Activated CD8-positive, alpha-beta memory T cell treated with anti-CD3 and anti-CD28 coated beads for 1 hour (primary cell): Measurements from ENCODE around the gene SLC1A2.

Experiments
- DNase-seq, 2 donors: peaks; one replicate each; pipeline ENCODE4 v3.0.0-alpha.2; 2020; ENCODE audit warnings: low read depth in 1 of 2; ENCODE audit errors: extremely low read depth in 1 of 2

The SLC1A2 gene

GRCh38 chr11:35414311-35414710 lies 5.0 kb downstream of the SLC1A2 start:
- DNase-seq = no peak

GRCh38 chr11:35413598-35413997 lies 5.8 kb downstream of the SLC1A2 start:
- DNase-seq = no peak

GRCh38 chr11:35412285-35412684 lies 7.1 kb downstream of the SLC1A2 start:
- no peak for DNase-seq

- DNase-seq = no peak
These were observed 12.3 kb downstream of the SLC1A2 start for GRCh38 chr11:35407041-35407440.

- no peak for DNase-seq
These were observed 15.0 kb downstream of the SLC1A2 start for GRCh38 chr11:35404388-35404775.

GRCh38 chr11:35403765-35404387 lies 15.5 kb downstream of the SLC1A2 start:
- no peak for DNase-seq

- no peak for DNase-seq
These were observed 16.4 kb downstream of the SLC1A2 start for GRCh38 chr11:35402751-35403660.

GRCh38 chr11:35398881-35399280 lies 20.5 kb downstream of the SLC1A2 start:
- no peak for DNase-seq

- DNase-seq = no peak
These were observed 24.4 kb downstream of the SLC1A2 start for GRCh38 chr11:35394941-35395340.

- no peak for DNase-seq
These were observed 26.3 kb downstream of the SLC1A2 start for GRCh38 chr11:35393098-35393497.

- peak; percentile 68 to 83 for DNase-seq
These were observed 27.3 kb downstream of the SLC1A2 start for GRCh38 chr11:35391922-35392688.

GRCh38 chr11:35390737-35391682 lies 28.3 kb downstream of the SLC1A2 start:
- DNase-seq = no peak

- DNase-seq = no peak
These were observed 29.4 kb downstream of the SLC1A2 start for GRCh38 chr11:35389897-35390465.

GRCh38 chr11:35389112-35389511 lies 30.2 kb downstream of the SLC1A2 start:
- no peak for DNase-seq

GRCh38 chr11:35388061-35388460 lies 31.3 kb downstream of the SLC1A2 start:
- DNase-seq = no peak

- no peak for DNase-seq
These were observed 32.0 kb downstream of the SLC1A2 start for GRCh38 chr11:35387111-35387982.

GRCh38 chr11:35383953-35384352 lies 35.4 kb downstream of the SLC1A2 start:
- no peak for DNase-seq

GRCh38 chr11:35381709-35382322 lies 37.5 kb downstream of the SLC1A2 start:
- no peak for DNase-seq

GRCh38 chr11:35380603-35381002 lies 38.8 kb downstream of the SLC1A2 start:
- no peak for DNase-seq
